GM19023 (cell line): Measurements from ENCODE around the gene CACNG3.
"Not testable (repeated sequence)": the region's sequence is repeated elsewhere in the genome, so short reads cannot be mapped to it uniquely, and the experiment has no call there.

ENCODE experiments used
- ATAC-seq: cut with Tn5 transposase; IDR thresholded peaks from one replicate; pipeline ENCODE4 v1.9.1; 2021; ENCODE audit warnings: mild to moderate bottlenecking, moderate library complexity; ENCODE audit not compliant: unreplicated experiment

The CACNG3 gene

GRCh38 chr16:24328835-24329452, 72.8 kb downstream of the CACNG3 start:
- ATAC-seq: no peak

GRCh38 chr16:24332178-24332577, 76.0 kb downstream of the CACNG3 start:
- no peak for ATAC-seq

GRCh38 chr16:24332582-24333090, 76.5 kb downstream of the CACNG3 start:
- no peak for ATAC-seq

GRCh38 chr16:24336491-24336890, 80.4 kb downstream of the CACNG3 start:
- no peak for ATAC-seq

DNA sequence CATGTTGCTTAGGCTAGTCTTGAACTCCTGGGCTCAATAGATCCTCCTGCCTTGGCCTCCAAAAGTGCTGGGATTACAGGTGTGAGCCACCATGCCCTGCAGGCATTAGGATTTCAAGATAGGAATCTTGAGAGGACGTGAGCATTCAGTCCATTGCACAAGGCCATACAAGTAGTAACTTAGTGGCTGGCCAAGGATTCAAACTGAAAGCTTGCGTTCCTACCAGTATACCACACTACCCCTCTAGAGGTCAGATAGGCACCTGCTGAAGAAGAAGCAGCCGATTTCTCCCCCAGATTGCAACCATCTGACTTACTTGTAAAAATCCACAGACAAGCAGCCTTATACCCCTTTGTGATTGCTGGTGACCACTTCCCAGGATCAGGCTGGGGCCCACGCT, 80.9 kb downstream of the CACNG3 start:
- ATAC-seq: no peak

DNA sequence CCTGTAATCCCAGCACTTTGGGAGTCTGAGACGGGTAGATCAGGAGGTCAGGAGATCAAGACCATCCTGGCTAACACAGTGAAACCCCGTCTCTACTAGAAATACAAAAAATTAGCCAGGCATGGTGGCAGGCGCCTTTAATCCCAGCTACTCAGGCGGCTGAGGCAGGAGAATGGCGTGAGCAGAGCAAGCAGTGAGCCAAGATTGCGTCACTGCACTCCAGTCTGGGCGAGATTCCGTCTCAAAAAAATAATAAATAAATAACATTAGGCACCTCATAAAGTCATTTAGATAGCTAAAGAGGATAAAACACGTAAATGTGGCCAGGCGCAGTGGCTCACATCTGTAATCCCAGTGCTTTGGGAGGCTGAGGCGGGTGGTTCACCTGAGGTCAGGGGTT, 87.7 kb downstream of the CACNG3 start:
- ATAC-seq: not testable (repeated sequence)

- ATAC-seq: no peak
These were observed 88.6 kb downstream of the CACNG3 start for GRCh38 chr16:24344784-24345183.

- ATAC-seq: no peak
These were observed 89.6 kb downstream of the CACNG3 start for GRCh38 chr16:24345704-24346103.

- ATAC-seq: no peak
These were observed 90.6 kb downstream of the CACNG3 start for GRCh38 chr16:24346734-24347133.

GRCh38 chr16:24347556-24347955, 91.4 kb downstream of the CACNG3 start:
- ATAC-seq: no peak

GRCh38 chr16:24348545-24349290, 92.6 kb downstream of the CACNG3 start:
- ATAC-seq: no peak

GRCh38 chr16:24349320-24349719, 93.2 kb downstream of the CACNG3 start:
- no peak for ATAC-seq

GRCh38 chr16:24352746-24353145, 96.6 kb downstream of the CACNG3 start:
- no peak for ATAC-seq

- no peak for ATAC-seq
These were observed 97.5 kb downstream of the CACNG3 start for GRCh38 chr16:24353622-24354021.

GRCh38 chr16:24357511-24357910, 101.4 kb downstream of the CACNG3 start:
- ATAC-seq: no peak

GRCh38 chr16:24358117-24358516, 102.0 kb downstream of the CACNG3 start:
- ATAC-seq: no peak

- ATAC-seq: no peak
These were observed 103.4 kb downstream of the CACNG3 start for GRCh38 chr16:24359490-24359889.

- ATAC-seq: no peak
These were observed 104.8 kb downstream of the CACNG3 start for GRCh38 chr16:24360936-24361335.

DNA sequence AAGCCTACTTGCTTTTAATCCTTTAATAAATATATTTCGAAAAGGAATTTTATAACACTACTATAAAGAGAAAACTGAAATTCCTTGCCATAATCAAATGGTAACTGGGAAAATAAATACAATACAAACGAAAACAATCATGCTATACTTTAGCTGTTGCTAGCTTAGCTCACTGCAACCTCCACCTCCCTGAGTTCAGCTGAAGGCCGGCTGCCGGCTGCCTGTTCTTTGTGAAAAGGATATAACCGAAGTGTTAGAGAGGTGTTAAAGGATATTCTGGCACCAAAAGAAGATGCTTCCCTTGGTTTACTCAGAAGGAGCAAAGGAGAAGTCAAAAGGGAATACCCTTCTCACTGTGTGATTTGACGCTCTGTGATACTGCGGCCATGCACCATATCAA, 108.5 kb downstream of the CACNG3 start:
- ATAC-seq: no peak

DNA sequence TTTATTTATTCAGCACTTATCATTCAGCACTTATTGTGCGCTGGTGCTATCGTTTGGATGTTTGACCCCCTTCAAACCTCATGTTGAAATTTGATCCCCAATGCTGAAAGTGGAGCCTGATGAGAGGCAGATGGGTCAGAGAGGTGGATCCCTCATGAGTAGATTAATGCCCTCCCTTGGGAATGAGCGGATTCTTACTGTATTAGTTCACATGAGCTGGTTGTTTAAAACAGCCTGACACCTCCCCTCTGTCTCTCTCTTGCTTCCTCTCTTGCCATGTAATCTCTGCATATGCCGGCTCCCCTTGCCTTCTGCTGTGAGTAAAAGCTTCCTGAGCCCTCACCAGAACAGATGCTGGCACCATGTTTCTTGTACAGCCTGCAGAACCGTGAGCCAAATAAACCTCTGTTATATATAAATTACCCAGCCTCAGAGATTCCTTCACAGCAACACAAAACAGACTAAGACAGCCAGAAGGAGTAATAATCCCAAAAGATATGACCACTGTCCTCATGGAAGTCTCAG, 111.1 kb downstream of the CACNG3 start:
- ATAC-seq: no peak

DNA sequence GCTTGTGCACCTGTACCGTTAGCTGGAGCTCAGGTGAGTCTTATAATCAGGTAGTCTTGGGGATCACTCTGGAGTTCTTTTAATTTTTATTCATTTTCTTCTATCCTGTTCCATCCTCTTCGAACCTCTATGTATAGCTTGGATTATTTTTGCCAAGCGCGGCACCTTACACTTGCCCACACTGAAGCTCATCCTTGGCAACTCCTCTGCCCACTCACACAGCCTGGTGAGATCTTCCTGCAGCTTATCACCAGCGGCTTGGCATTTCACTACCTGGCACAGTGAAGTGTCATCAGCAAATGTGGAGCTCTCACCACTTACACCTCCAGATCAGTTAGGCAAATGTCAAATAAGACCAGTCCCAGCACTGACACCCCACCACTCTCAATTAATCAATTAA, 116.7 kb downstream of the CACNG3 start:
- no peak for ATAC-seq

- ATAC-seq: no peak
These were observed 122.9 kb downstream of the CACNG3 start for GRCh38 chr16:24378999-24379398.
